Hippocampal formation (tissue), 2 donors: ENCODE measurements around the gene EEF1AKMT1.
A peak's percentile ranks its signal among the peaks of the same experiment; 100 is the strongest.

Source experiments
- DNase-seq, 2 donors: peaks; one replicate each; lab custom pipeline; 2025; lab: John Stamatoyannopoulos, UW

EEF1AKMT1 gene, protein sequence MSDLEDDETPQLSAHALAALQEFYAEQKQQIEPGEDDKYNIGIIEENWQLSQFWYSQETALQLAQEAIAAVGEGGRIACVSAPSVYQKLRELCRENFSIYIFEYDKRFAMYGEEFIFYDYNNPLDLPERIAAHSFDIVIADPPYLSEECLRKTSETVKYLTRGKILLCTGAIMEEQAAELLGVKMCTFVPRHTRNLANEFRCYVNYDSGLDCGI

DNA sequence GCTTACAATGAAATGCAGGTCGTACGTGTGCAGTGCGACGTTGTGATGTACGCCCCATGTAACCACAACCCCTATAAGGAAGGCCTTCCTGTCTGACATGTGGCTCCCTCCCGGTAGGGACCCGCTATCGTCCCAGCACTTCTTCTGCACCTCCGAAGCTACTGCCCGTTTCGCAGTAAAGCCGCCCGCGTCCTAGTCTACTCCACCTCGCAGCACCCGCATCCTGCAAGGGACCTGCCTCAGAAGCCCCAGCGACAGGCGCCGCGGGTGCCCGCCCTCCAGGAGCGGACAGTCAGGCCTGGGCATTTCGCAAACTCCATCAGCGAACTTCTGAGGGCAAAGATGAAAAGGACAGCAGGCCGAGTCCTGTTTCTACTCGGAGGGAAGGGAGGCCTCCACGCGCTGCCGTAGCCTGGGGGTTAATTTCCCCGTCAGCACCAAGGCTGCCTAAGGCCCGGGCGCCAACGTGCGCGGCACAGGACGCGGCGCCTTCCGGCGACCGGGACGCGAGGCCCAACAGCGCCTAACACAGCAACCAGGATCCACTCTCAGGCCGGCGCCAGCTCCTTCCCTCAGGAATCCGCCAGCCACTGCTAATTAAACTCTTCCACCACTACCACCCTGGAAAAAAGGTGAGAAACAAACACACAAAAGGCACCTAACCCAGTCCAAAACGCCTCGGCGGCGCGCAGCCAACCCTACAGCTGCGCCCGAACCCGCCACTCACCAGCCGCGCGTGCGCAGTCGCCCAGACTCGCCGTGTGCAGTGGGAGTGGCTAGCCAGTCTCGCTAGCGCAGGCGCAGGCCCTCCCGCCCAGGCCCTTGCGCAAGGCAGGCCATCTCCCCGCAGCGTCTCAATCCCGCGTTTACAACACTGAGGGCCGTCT is at the start of gene EEF1AKMT1:
TSS of gene EEF1AKMT1 (minus strand) at position 768 of the 887 bp plus-strand sequence. CDS start 16,363 bp downstream, outside the sequence.
- peak; percentile 66 to 86 for DNase-seq

DNA sequence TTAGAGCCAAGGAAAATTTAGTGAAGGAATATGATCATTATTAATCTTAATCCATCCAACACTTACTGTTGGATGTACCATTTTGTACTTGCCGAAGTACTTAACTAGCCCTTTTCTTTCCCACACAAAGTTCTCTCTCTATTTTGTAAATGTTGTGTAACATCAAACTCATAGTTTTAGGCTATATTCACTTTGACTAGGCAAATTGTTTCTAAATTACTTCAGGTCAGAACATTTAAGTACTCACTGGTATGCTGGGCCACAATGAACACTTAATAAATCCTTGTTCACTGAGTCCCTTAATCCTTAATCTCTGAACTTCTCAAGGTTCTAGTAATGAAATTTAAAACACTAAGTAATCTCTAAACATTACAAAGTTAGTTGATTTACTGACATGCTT is 49.3 kb upstream of the EEF1AKMT1 start:
- DNase-seq = no peak

DNA sequence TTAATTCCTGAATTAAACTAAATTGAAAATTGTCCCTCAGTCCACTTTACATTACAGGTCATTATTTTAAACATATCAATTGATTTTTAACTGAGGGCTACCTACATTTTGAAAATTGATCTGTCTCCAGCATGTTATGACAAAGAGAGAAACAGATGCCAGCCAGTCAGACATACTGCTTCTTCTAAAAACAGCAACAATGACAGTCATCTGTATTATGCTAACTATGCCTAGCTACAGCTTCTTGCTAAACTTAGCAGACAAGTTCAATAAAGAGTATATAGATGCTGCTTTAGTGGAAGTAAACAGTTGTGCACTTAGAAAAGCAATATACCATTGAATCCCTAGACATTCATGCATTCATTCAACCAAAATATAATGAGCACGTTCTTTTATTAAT is 48.6 kb upstream of the EEF1AKMT1 start:
- DNase-seq = no peak

DNA sequence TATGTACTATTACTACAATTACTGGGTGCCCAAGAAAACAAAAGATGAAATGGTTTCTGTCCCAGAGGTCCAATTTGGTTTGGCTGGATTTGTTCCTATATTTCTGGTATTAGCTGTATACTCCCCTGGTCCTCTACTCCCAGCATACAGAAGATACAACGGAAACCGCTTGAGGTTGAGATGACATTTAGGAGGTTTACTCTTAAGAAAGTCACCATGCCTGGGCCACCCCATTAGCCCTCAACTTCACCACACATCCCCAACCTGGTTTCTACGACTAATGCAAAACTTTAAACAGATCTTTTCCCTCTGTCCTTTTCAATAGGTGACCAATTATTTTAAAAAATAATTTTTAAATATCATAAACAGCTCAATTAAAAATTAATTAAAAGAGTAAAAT is 46.0 kb upstream of the EEF1AKMT1 start:
- no peak for DNase-seq

DNA sequence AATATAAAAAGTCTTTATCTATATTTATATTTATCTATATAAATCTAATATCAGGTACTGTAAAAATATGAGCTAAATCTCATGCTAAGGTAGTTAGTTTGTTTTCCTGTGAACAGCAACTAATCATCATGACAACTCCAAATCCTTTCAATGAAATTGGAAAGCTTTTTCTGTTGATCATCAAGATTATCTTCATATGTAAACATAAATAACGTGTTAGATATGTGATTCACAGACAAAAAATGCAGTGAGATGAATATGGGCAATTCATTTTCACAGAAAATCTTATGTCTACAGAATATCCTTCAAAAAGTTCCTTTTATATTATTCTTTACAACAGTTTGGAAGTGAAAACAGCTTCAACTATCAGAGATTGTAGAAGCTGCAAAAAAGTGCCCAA is 41.7 kb upstream of the EEF1AKMT1 start:
- no peak for DNase-seq

DNA sequence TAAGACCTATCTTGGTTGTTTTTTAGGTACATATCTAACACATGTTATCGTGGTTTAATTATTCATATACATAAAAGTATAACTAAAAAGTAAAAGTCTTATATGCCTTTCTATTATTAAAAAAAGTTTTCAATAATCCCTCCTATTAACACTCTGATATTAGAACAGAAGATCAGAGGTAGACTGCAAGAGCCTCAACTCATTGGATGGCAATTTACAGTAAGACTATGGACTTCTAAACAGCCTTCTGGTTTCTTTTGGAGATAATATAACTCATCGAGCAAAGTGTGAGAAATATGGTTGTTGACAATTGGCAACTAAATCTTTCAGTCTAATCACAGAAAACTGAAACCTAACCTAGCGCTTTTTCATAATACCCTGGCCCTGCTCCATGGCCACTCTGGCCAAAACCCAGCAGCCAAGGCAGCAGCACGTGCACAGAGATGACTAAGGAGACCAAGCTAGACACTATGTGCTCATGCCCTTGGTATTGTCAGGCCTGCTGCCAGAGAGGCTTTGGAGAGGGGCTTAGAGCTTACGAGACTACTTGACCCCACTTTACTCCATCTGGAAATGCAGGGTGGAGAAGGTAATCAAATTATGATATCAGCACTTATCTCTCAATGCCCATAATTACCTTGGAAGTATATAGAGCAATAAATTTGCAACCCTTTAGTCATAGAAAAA is 40.6 kb upstream of the EEF1AKMT1 start:
- no peak for DNase-seq

DNA sequence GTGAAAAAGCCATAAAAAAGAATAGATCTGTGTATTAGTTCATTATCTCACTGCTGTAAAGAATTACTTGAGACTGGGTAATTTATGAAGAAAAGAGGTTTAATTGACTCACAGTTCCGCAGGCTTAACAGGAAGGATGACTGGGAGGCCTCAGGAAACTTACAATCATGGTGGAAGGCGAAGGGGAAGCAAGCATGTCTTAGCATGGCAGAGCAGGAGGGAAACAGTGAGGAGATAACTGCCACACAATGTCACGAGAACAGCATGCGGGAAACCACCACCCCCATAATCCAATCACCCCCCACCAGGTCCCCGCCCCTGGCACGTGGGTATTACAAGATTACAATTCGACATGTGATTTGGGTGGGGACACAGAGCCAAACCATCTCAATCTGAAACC is 39.1 kb upstream of the EEF1AKMT1 start:
- no peak for DNase-seq

DNA sequence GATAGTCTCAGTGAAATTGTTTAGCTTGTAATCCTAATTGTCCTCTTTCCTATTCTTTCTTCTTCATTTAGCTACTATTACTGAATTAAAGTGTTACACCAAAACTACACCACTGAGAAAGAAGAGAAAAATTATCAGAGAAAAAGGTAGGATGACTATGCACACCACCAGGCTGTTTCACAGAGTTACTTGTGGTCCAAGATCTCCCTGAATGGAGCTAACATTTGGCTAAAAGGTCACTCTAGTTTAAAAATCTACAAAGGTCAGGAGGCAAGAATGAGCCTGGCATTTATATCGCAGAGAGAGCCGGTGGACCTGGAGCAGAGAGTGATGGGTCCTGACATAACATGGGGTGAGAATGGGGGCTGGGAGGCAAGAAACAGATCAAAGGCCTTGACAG is 37.0 kb upstream of the EEF1AKMT1 start:
- DNase-seq = no peak

DNA sequence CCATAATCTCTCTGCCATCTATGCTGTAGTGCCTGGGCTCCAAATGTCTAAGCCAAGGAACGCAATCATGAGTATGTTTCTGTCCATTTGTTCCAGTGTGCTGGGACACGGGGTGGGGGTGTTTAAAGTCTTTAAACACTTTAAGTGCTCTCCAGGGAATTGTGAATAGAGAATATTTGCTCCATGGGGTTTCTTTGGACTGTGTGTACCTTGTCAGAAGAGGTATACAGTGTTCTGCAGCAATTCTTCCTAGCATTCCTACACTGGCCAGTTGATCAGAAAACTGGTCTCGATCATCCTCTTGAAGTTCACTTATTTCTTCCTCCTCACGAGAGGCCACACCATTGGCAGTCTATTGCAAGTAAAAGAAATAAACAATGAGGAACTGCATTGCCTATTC is 35.1 kb upstream of the EEF1AKMT1 start:
- DNase-seq = no peak

DNA sequence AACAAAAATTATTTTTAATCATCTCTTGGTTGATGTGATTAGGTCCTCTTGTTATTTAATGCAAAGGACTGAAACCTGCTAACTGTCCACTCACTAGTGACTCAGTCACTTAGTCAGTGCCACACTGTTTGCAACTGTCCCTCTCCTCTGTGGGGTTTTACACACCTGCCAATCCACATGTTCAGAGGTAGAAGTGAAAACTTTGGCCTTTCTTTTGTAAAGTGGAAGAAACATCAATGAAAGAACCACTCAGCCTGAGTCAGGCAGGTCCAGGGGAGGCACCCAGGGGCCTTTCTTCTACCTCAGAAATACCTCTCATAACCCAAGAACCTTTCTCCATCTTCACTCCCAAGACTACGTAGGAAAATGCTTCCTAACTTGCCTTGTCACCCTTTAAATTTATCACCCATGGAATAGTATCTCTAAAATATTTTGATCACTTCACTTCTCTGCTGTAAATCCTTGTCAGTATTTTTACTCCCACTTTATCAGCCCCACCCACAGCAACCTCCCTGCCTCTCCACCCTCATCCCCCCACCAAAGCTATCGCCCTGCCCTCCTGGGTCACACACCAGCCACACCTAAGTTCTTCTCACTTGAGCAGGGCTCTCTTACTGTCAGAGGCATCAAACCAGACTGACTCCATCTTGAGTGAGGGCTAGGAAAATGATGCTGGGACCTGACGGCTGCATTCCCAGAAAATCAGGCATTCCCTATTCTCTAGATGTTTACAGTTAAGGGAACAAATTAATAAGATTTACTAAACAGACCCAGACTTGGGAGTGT is 29.6 kb upstream of the EEF1AKMT1 start:
- no peak for DNase-seq

DNA sequence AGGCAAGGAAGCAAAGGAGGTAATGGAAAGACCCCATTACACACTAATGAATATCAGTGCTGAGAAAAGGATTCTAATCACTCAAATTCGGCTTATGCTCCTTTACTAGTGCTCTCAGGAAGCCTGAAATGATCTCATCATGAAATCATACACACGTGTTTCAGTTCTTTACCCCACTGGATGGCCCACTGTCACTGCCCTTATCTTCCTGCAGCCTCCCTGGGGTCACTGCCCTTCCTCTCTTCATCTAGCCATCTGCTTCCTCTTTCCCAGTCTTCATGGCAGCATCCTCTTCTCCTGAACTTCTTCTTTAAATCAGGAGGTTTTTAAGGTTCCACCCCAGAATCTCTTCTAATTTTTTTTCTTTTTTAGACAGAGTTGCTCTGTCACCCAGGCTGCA is 27.9 kb upstream of the EEF1AKMT1 start:
- DNase-seq = no peak

DNA sequence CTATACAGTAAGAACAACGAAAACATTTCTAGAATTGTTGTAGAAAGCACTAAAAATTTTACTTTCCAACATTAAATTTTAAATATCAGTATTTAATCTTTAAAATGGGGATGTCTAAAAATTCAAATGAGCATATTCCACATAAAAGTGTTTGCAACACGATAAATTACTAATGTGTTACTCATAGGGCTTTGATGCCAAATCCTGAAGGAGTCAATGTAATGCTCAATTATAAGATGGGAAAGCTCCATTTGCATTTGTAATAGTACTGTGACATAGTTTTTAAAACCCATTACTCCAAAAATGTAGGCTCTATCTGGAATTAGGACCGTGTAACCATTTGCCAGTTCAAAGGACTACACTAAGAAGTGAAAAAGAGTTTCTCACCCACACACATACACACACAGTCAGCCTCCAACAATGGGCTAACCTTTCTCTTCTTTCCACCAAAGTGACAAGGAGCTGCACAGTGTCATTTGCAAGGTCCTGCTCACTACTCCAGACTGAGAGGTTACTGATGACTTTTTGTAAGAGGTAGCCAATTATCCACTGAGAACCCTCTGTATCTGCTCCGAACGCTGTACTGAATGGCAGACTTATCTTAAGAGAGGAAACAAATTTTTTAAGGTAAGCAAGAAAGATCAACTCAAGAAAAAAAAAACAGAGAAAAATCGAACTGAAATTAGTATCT is 26.1 kb upstream of the EEF1AKMT1 start:
- DNase-seq = no peak

DNA sequence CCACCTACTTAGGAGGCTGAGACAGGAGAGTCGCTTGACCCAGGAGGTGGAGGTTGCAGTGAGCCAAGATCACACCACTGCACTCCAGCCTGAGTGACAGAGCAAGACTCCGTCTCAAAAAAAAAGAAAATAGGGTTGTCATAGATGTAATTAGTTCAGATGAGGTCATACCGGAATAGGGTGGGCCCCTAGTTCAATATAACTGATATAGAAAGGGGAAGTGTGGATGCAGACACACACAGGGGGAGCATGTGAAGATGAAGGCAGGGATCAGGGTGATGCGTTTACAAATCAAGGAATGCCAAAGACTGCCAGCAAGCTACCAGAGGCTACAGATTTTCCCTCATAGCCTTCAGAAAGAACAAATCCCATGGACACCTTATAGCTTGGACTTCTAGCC is 24.3 kb upstream of the EEF1AKMT1 start:
- no peak for DNase-seq

DNA sequence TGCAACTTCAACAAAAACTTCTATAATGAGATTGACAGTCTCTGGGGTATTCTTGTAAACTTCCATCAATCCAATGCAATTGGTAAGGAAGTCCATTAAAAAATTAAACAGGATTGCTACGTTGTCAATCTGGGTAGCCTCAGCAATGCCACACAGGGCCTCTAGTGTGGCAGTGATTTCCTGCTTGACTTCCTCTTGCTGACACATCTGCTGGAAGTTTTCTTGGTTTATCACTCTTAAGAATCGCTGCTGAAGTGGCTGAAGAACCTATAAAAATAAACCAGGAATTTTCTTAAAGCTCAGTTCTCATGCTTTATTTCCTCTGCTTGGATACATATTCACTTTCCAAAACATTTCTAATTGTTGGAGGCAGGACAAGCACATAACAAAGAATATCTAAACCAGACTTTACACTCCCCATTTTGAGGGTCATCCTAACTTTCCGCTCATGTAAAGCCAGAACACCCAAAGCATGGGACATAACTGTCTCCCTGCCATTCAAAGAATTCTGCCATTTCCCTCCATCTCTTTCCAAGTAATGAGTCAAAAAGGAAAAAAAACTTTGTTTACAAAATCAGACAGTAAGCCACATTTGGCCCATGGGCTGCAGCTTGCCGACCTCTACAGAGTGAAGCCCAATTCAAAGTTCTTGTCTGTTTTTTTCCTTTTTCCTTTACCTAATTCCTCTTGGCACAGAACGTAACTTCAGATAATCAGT is 23.2 kb upstream of the EEF1AKMT1 start:
- DNase-seq = no peak

DNA sequence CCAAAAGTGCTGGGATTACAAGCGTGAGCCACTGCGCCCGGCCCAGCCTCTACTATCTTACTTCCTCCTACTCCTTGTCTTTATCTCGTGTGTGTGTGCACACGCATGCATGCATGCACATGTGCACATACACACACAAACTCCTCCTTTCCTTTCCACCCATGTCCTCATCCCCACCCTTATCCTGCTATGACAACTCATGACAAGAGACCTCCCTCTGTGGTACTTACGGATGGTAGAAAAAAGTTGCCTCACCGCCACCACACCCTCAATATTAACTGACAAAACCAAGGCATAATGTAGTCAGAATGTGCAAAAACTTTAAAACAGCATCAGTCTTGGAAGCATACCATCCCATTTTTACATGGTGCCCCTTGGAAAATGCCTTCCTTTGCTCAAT is 15.9 kb upstream of the EEF1AKMT1 start:
- no peak for DNase-seq

DNA sequence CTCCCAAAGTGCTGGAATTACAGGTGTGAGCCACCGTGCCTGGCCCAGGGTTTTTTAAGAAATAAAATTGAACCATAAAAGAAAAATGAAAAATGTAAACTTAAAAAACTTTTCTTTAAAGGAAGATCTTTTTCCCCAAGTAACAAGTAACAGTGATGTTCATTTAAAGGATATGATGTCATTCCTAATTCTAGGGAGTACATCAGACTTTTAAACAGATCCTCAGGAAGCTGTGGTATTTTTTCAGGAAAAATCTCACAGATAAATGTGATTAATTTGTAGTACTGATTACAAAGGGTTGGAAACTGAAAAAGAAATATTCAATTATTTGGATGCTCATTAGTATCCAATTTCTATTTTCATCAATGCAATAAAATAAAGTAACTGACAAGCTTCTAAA is 14.6 kb upstream of the EEF1AKMT1 start:
- DNase-seq = no peak

DNA sequence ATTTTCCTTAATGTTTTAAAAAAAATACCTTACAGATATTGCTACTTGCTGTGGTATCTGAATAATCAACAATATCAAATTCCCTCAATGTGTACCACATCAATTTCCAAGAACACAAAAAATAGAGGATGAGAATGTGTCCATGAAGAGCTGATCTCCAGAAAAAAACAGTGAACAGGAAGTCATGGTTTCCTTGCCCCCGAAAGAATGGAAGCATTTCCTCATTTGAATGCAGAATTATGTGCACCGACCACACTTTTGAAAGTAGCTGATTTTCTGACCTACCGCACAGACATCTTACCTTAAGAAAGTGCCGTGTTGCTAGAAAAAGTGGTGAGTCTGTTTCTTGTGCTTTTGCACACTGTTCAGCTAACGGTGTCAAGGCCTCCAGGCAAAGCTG is 13.4 kb upstream of the EEF1AKMT1 start:
- no peak for DNase-seq

DNA sequence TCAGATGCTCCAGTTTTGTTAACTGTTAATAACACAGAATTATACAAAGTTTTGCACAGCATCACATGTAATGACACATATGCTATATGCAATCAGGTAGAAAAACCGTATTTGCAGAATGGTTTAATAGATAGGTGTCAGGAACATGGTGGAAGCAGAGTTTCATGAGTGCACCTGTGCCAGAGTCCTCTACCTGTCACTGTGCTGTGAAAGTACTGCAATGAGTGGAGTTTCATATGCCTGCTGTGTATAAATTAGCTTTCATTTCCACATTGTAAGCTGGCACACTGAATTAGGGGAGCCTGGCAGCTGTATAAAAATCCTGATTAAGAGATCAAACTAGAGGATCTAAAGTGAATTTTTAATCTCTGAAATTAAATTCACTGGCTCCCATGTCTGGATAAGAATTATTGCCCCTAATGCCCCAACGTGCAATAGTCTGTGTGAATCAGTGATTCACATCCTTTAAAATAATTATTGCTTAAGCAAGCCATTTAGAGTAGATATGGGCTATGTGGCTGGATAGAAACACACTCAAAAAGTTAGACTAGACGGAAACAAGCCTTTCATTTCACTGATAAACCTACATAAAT is 8.5 kb upstream of the EEF1AKMT1 start:
- no peak for DNase-seq

DNA sequence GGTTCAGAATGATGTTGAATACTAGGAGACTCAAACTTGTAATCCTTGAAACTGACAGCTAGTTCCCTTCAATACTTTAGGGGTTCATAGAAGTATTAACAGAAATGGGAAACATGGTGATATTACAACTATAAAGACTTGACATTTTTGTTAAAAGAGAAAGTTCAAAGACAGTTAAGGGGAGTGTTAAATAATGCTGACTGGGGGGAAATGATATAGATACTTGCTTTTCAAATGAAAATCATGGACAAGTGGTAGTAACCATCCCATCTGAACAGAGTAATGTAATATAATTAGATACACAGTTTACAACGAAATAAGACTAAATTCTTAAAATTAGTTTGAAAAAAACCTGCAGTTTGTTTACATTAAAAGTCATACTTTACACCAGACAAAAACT is 6.6 kb upstream of the EEF1AKMT1 start:
- DNase-seq = no peak

DNA sequence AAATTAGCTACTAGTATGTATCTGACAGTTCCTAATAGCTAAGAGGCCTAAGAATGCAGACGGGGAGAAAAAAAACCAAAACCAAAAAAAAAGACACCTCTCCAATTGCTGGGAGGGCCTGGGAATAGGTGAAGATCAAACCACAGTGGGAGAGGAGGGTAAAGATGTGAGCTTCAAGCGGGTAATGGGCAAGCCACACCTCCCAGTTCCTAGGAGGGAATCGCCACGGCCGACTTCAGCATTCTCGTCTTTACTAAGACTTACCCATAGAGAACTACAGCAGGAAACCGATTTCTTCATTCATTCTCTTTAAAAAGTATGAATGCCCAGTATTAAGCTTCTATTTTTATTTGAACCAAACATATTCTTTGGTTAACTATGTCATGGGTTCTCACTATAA is 5.6 kb upstream of the EEF1AKMT1 start:
- no peak for DNase-seq
